ENCODE measurements around the gene TKTL1.

DNA sequence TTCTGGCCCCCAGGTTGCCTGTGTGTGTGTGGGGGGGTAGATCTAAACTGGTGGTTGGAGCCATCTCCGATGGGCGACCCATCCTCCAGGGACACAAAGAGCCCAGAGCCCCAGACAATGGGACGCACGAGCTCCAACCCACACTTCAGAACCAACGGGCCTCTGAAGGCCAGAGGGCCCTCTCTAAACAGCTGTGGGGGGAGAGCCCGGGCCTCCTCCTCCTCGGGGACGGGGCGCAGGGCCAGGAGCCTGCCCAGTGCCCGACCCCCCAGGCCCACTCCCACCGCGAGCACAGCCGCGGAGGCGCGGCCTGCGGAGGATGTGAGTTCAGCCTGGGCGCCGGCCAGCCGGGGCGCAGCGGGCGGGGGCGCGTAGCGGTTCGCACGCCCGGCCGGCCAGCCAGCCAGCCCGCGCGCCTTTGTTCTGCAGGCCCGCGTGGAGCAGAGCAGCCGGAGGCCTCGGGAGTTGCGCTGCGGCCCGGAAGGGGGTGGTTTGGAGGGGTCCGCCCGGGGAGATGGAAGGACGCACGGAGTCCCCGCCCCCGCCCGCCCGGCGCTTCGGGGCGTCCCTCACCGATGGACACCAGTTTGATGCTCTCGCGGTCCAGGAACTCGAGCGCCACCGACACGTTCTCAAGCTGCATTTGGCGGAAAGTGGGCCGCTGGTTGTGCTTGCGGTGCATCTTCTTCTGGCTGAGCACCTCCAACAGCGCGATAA lies 74.9 kb downstream of the TKTL1 start:
- TF ChIP-seq POLR2A (IDR thresholded peaks at IDR 0.05; ENCODE audit: low read length), result no peak
- no peak for TF ChIP-seq GATA1 (IDR thresholded peaks at IDR 0.05; ENCODE audit: low read depth, low read length)
